ENCODE results near the gene OTOG.

The OTOG gene

DNA sequence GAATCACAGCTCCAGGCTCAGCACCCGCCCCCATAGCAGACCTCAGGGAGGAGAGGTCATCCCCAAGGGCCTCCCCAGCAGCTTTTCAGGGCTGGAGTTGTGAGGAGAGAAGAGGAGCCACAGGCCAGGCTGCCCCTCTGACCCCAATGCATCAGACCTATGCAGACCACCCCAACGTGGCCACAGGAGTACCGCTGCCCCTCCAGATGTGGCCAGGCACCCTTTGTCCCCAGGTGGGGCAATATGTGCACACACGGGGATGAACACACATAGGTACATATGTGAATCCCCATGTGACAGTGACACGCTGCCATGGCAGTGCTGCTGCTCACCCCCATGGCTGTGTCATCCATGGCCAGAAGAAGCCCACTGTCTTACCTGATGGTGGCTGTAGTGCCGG is 13.7 kb upstream of the OTOG start:
- H3K4me1 ChIP-seq (ENCODE audit: control insufficient read depth in 1 of 2, insufficient read depth in 1 of 2, low read depth in 1 of 2, low read length in 1 of 2) = no peaks in the 10 kb centered on the region
- H3K4me3 ChIP-seq (ENCODE audit: low read depth in 1 of 2, low read length in 1 of 2) = no peak overlapping the region

GRCh38 chr11:17533778-17534415 is 13.2 kb upstream of the OTOG start:
- Histone ChIP-seq H3K36me3 (no peaks in the 10 kb centered on the region), H3K9me3 (no peaks in the 10 kb centered on the region), H3K4me1 (ENCODE audit: control insufficient read depth in 1 of 2, insufficient read depth in 1 of 2, low read depth in 1 of 2, low read length in 1 of 2) (no peaks in the 10 kb centered on the region), H3K27ac (no peak overlapping the region), H3K4me3 (ENCODE audit: low read depth in 1 of 2, low read length in 1 of 2) (no peak overlapping the region), H3K27me3 (no peaks in the 10 kb centered on the region)
- TF ChIP-seq, protein P1, sequence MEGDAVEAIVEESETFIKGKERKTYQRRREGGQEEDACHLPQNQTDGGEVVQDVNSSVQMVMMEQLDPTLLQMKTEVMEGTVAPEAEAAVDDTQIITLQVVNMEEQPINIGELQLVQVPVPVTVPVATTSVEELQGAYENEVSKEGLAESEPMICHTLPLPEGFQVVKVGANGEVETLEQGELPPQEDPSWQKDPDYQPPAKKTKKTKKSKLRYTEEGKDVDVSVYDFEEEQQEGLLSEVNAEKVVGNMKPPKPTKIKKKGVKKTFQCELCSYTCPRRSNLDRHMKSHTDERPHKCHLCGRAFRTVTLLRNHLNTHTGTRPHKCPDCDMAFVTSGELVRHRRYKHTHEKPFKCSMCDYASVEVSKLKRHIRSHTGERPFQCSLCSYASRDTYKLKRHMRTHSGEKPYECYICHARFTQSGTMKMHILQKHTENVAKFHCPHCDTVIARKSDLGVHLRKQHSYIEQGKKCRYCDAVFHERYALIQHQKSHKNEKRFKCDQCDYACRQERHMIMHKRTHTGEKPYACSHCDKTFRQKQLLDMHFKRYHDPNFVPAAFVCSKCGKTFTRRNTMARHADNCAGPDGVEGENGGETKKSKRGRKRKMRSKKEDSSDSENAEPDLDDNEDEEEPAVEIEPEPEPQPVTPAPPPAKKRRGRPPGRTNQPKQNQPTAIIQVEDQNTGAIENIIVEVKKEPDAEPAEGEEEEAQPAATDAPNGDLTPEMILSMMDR (IDR thresholded peaks at IDR 0.05) = no peak

More for the DNA sequence above, 13.7 kb upstream of the OTOG start:
- Histone ChIP-seq H3K27ac (no peak overlapping the region), H3K27me3 (no peaks in the 10 kb centered on the region), H3K9me3 (no peaks in the 10 kb centered on the region), H3K36me3 (no peaks in the 10 kb centered on the region)
- TF ChIP-seq, protein P1 (IDR thresholded peaks at IDR 0.05) = no peak

DNA sequence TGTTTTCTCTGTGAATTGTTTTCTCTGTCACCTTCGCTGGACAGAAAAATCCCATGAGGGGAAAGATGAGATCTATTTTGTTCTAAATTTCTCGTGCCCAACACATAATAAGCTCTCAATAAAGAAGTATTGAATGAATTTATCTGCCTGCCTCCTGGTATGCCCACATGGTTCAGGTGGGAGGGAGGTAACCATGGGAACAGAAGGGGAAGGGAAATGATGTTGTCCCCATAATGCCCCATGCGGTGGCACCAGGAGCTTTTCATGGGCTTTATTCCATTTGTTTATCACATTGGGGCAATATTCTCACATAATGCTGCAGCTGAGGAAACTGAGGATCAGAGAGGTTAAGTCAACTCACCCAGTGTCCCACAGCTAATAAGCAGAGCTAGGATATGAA is 11.6 kb upstream of the OTOG start:
- TF ChIP-seq, protein P1 (IDR thresholded peaks at IDR 0.05) = no peak

DNA sequence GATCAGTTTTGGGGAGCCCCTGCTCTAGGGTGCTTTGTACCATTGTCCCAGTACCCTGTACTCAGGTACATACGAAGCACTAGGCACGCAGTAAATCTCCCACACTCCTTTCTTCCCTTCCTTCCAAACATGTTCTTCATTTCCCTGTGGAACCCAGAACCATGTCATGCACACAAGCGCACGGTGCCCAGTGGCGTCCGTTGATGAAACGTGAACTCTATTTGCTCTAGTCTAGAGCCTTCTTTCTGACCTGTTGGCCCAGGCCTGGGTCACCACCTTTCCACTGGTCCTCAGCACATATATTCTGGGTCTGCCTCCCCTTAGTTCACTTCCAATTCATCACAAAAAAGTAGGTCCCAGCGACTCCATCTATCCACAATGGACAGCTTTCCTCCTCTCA is 9.8 kb upstream of the OTOG start:
- Histone ChIP-seq H3K9me3 (no peaks in the 10 kb centered on the region), H3K36me3 (no peaks in the 10 kb centered on the region), H3K4me3 (ENCODE audit: low read depth in 1 of 2, low read length in 1 of 2) (no peak overlapping the region), H3K27ac (no peak overlapping the region), H3K4me1 (ENCODE audit: control insufficient read depth in 1 of 2, insufficient read depth in 1 of 2, low read depth in 1 of 2, low read length in 1 of 2) (no peaks in the 10 kb centered on the region), H3K27me3 (peaks cover 11% of the 10 kb centered on the region)
- TF ChIP-seq, protein P1 (IDR thresholded peaks at IDR 0.05) = no peak

More for the DNA sequence above, 11.6 kb upstream of the OTOG start:
- Histone ChIP-seq H3K27me3 (no peaks in the 10 kb centered on the region), H3K27ac (no peak overlapping the region), H3K4me3 (ENCODE audit: low read depth in 1 of 2, low read length in 1 of 2) (no peak overlapping the region), H3K9me3 (no peaks in the 10 kb centered on the region), H3K36me3 (no peaks in the 10 kb centered on the region), H3K4me1 (ENCODE audit: control insufficient read depth in 1 of 2, insufficient read depth in 1 of 2, low read depth in 1 of 2, low read length in 1 of 2) (no peaks in the 10 kb centered on the region)

GRCh38 chr11:17538054-17538453 is 9.0 kb upstream of the OTOG start:
- TF ChIP-seq, protein P1 (IDR thresholded peaks at IDR 0.05) = no peak
- no peaks in the 10 kb centered on the region for H3K9me3 ChIP-seq
- no peak overlapping the region for H3K4me3 ChIP-seq (ENCODE audit: low read depth in 1 of 2, low read length in 1 of 2)
- H3K4me1 ChIP-seq (ENCODE audit: control insufficient read depth in 1 of 2, insufficient read depth in 1 of 2, low read depth in 1 of 2, low read length in 1 of 2) = no peaks in the 10 kb centered on the region
- no peak overlapping the region for H3K27ac ChIP-seq
- H3K36me3 ChIP-seq = no peaks in the 10 kb centered on the region
- peaks cover 19% of the 10 kb centered on the region for H3K27me3 ChIP-seq
